Large intestine (tissue), 3 donors: Measurements from ENCODE around the gene MALT1. TPM values are rescaled to one million over a fixed set of nuclear protein-coding genes. Genes with fewer than 3 reads are reported as not detected.
"Not testable (repeated sequence)": the region's sequence is repeated elsewhere in the genome, so short reads cannot be mapped to it uniquely, and the experiment has no call there.

Source experiments
- DNase-seq, 2 donors: peaks; one replicate each; pipeline versions ENCODE4 v3.0.0 to v3.0.0-alpha.2; 2013
- H3K27ac ChIP-seq: one replicate; pipeline ENCODE4 v1.5.1; 2013; ENCODE audit warnings: low read length
- H3K27me3 ChIP-seq: 2 replicates; pipeline ENCODE4 v1.6.1; 2013; ENCODE audit warnings: low read length; ENCODE audit not compliant: control insufficient read depth, insufficient read depth
- H3K36me3 ChIP-seq: 2 replicates; pipeline ENCODE4 v1.6.1; 2013; ENCODE audit warnings: low read length; ENCODE audit not compliant: control insufficient read depth, insufficient read depth
- H3K4me1 ChIP-seq: one replicate; pipeline ENCODE4 v1.6.1; 2013; ENCODE audit warnings: low read length; ENCODE audit not compliant: control insufficient read depth, insufficient read depth
- H3K4me3 ChIP-seq: one replicate; pipeline ENCODE4 v1.5.1; 2013; ENCODE audit warnings: low read length
- H3K9me3 ChIP-seq: one replicate; pipeline ENCODE4 v1.6.1; 2013; ENCODE audit warnings: mild to moderate bottlenecking, low read depth, low read length, moderate library complexity; ENCODE audit not compliant: control insufficient read depth
- WGBS: methylation state at CpG from one replicate; pipeline ENCODE4 v1.1.5; 2013; ENCODE audit warnings: low lambda C conversion rate; ENCODE audit not compliant: insufficient coverage; 5-methylcytosine and 5-hydroxymethylcytosine counted together
- polyA plus RNA-seq: library from polyadenylated mRNA; unstranded; fragments of 120-200 nt; gene quantifications from one replicate; pipeline ENCODE4 v1.2.1, GENCODE V29; 2013

The MALT1 gene
- polyA plus RNA-seq, 1 donor: 25.4 TPM

DNA sequence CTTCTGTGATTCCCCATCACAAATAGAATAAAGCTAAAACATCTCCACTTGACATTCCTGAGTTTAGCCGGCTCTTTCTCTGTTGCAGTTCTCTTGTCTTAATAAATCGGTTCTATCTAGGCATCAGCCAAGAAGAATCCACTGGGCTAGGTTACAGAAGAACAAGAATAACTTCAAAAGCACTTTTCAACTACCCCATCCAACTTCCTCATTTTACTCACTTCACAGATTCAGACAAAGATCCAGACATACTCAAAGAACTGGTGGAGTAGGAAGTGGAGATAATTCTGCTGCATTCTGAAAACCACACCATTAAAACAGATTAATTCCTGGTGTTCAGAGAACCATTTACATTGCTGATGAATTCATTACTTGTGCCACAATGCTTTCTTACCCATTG lies 32.8 kb upstream of the MALT1 start:
- H3K9me3 ChIP-seq: no peaks in the 10 kb centered on the region
- H3K36me3 ChIP-seq: no peaks in the 10 kb centered on the region
- no peaks in the 10 kb centered on the region for H3K27me3 ChIP-seq
- WGBS: 100% methylated on average over 1 of the region's 2 CpGs
- H3K4me1 ChIP-seq: no peaks in the 10 kb centered on the region
- no peak overlapping the region for H3K27ac ChIP-seq
- no peak overlapping the region for H3K4me3 ChIP-seq
- DNase-seq: no peak

DNA sequence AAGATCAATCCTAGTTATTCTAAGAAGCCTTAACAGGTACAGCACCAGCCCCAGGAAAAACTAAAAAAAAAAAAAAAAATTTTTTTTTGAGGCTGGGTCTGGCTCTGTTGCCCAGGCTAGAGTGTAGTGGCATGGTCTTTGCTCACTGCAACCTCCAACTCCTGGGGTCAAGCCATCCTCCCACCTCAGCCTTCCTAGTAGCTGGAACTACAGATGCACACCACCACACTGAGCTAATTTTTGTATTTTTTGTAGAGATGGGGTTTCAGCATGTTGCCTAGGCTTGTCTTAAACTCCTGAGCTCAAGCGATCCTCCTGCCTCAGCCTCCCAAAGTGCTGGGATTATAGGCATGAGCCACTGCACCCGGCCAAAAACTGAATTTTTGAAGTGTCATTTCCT lies 32.0 kb upstream of the MALT1 start:
- Histone ChIP-seq H3K9me3 (no peaks in the 10 kb centered on the region), H3K27ac (no peak overlapping the region)
- no CpG with 5 or more reads among the region's 2 CpGs for WGBS

DNA sequence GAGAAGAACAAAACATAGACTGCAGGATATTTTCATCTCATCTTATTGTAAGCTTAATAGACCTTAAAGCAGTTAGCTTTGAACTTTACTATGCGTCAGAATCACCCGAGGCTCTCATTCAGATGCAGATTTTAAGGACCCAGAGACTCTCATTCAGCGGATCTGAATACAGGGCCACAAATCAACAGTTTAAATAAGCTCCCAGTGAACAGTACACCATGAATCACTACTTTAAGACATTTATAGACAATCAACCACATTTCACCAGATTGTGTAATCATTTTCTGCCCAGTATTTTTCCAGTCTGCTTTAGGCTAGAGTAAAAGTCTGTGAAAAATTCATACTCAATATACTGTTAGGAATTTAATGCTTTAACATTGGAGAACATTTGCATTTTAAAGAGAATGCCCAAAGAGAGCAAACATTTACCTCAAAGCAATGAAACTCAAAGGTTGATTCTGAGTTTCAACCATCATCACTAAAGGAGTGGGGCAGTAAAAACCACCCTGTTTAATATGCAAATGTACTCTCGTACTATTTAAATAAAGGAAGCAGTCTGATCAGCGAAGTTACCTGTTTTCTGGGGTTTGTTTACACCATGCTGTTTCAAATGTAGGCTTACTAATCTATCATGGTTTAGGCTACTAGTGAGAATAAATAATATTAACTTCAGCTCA lies 31.4 kb upstream of the MALT1 start:
- H3K4me1 ChIP-seq: no peaks in the 10 kb centered on the region
- no peak overlapping the region for H3K4me3 ChIP-seq
- 80% methylated on average over 1 of the region's 5 CpGs for WGBS
- H3K27me3 ChIP-seq: no peaks in the 10 kb centered on the region
- H3K9me3 ChIP-seq: no peaks in the 10 kb centered on the region
- DNase-seq: no peak
- H3K36me3 ChIP-seq: no peaks in the 10 kb centered on the region
- H3K27ac ChIP-seq: no peak overlapping the region

More for the DNA sequence above, 32.0 kb upstream of the MALT1 start:
- Histone ChIP-seq H3K4me3 (no peak overlapping the region), H3K27me3 (no peaks in the 10 kb centered on the region), H3K4me1 (no peaks in the 10 kb centered on the region), H3K36me3 (no peaks in the 10 kb centered on the region)
- no peak for DNase-seq

DNA sequence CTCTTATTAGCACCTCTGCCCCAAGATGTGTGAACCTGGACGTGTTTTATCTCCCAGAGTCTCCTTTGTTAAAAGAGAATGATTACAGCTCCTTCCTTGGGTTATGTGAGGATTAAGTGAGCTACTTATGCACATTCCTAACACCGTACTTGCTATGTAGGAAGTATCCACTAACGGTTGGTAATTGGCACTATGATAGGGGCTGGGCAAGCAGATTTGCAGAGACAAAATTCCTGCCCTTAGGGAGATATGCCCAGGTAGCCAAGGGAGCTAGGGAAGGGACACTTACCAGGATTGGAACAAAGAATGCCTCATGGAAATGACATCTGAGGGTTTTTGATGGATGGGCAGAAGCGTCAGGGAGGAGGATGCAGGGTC lies 30.8 kb upstream of the MALT1 start:
- H3K27me3 ChIP-seq: no peaks in the 10 kb centered on the region
- no peaks in the 10 kb centered on the region for H3K9me3 ChIP-seq
- H3K36me3 ChIP-seq: no peaks in the 10 kb centered on the region
- no peak overlapping the region for H3K4me3 ChIP-seq
- no peaks in the 10 kb centered on the region for H3K4me1 ChIP-seq
- WGBS: 100% methylated on average over 1 of the region's 4 CpGs
- DNase-seq: no peak
- H3K27ac ChIP-seq: no peak overlapping the region

DNA sequence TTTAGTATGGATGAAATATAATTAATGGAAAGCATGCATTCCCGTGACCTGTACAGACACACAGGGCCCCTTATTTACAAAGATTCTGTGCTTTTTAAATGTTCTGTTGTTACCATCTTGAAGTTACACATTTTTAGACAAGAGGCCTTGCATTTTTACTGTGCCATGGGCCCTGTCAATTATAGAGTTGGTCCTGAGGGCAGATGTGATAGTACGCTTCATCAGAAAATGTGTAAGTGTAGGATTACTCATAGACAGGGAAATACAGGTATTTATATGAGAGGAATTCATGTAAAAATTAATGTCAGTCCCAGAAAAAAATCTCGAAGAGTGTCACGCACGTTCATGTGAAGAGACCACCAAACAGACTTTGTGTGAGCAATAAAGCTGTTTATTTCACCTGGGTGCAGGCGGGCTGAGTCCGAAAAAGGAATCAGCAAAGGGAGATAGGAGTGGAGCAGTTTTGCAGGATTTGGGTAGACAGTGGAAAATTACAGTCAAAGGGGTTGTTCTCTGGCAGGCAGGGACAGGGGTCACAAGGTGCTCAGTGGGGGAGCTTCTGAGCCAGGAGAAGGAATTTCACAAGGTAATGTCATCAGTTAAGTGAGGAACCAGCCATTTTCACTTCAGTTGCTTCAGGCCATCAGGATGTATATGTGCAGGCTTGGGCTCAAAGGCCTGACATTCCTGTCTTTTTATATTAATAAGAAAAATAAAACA lies 30.2 kb upstream of the MALT1 start:
- Histone ChIP-seq H3K4me3 (no peak overlapping the region), H3K4me1 (no peaks in the 10 kb centered on the region), H3K27me3 (no peaks in the 10 kb centered on the region), H3K27ac (no peak overlapping the region), H3K9me3 (no peaks in the 10 kb centered on the region), H3K36me3 (no peaks in the 10 kb centered on the region)
- 94% methylated on average over 2 of the region's 7 CpGs for WGBS
- DNase-seq: no peak

DNA sequence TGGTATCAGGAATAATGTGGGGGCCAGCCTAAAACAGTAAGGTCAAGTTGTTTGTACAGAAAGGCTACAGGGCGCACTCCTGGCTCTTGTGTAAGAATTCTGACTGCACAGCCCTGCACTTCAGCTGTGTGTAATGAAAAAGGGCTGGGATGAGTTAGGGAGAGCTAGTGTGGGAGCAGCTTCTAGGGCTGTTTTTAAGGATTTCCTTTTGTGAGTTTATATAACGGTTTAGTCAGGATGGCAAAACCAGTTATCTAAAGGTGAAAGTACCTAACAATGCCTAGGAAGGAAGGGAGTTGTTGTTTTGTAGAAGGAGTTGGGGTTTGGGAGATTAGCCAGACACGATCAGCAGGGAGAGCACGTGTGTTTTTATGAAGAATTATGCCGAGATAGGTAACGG lies 27.7 kb upstream of the MALT1 start:
- H3K36me3 ChIP-seq, H3K4me1 ChIP-seq, H3K4me3 ChIP-seq, DNase-seq, H3K27ac ChIP-seq, H3K9me3 ChIP-seq, H3K27me3 ChIP-seq: not testable (repeated sequence)
- WGBS: 86% methylated on average over 5 of the region's 6 CpGs

DNA sequence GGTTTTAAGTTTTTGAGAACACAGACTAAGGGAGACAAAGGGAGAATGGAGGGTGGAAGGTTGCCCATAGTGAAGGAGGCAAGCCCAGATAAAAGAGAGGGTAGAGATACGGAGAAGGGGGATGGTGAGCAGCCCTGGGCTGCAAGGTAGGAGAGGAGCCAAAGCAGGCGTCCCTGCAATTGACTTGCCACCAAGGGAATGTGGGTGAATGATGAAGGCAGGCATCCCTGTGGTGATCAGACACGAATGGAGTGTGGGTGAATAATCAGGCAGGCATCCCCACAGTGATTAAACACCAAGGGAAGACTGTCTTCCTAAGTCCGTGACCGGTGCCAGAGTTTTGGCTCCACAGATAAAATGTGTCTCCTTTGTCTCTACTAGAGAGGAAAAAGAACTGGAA lies 25.9 kb upstream of the MALT1 start:
- DNase-seq: no peak
- 80% methylated on average over 1 of the region's 5 CpGs for WGBS
- no peaks in the 10 kb centered on the region for H3K4me1 ChIP-seq
- no peaks in the 10 kb centered on the region for H3K9me3 ChIP-seq
- no peaks in the 10 kb centered on the region for H3K36me3 ChIP-seq
- no peaks in the 10 kb centered on the region for H3K27me3 ChIP-seq
- no peak overlapping the region for H3K4me3 ChIP-seq
- no peak overlapping the region for H3K27ac ChIP-seq

DNA sequence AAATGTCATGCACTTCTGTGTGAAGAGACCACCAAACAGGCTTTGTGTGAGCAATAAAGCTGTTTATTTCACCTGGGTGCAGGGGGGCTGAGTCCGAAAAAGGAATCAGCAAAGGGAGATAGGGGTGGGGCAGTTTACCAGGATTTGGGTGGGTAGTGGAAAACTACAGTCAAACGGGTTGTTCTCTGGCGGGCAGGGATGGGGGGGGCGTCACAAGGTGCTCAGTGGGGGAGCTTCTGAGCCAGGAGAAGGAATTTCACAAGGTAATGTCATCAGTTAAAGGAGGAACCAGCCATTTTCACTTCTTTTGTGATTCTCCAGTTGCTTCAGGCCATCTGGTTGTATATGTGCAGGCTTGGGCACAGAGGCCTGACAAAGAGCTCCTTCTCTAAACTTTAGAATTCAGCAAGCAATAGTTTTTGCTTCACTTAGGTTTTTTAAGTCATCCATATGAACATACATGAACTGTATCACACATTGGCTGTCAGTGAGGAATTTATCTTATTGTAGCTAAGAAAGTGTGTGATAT lies 24.9 kb upstream of the MALT1 start:
- DNase-seq: no peak
- 37% methylated on average over 2 of the region's 4 CpGs for WGBS
- Histone ChIP-seq H3K27me3 (no peaks in the 10 kb centered on the region), H3K4me3 (no peak overlapping the region), H3K9me3 (no peaks in the 10 kb centered on the region), H3K4me1 (no peaks in the 10 kb centered on the region), H3K27ac (no peak overlapping the region), H3K36me3 (no peaks in the 10 kb centered on the region)

DNA sequence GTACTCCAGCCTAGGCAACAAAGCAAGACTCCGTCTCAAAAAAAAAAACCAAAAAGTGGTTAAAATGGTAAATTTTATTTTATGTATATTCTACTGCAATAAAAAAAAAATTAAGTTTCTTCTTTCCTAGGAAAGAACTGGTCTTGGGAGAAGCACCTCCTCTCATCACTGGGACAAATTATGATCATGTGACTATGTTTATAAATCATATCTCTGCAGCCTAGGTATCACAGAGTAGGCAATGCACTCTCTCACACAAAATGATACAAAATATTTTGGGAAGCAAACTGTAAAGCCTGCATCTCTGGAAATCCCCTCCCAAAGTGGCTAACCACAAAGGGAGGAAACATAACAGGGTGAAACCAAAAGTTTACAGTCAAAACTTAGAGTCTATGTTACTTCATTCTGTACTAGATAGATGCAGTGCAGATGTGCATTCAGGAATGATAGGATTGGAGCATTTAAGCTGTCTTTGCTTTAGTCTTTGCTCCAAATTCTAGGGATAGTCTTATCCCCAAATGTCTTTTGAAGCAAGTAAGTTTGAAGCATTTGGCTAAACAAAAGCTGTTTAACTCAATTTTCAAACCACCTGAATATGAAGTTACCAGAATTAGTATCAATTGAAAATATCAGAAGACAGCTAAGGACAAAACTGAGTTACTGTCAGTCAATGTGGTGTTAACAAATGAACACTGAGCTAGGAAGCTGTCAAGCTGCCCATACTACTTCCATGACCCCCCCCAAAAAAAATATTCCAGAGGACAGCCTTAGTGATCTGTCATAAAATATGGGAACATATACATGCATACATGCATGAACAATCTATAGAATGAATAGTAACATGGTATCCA lies 21.1 kb upstream of the MALT1 start:
- H3K27me3 ChIP-seq: no peaks in the 10 kb centered on the region
- DNase-seq: no peak
- no peaks in the 10 kb centered on the region for H3K36me3 ChIP-seq
- H3K9me3 ChIP-seq: no peaks in the 10 kb centered on the region
- no peak overlapping the region for H3K4me3 ChIP-seq
- WGBS: 86% methylated on average over 1 of the region's 1 CpG
- no peaks in the 10 kb centered on the region for H3K4me1 ChIP-seq
- H3K27ac ChIP-seq: no peak overlapping the region

DNA sequence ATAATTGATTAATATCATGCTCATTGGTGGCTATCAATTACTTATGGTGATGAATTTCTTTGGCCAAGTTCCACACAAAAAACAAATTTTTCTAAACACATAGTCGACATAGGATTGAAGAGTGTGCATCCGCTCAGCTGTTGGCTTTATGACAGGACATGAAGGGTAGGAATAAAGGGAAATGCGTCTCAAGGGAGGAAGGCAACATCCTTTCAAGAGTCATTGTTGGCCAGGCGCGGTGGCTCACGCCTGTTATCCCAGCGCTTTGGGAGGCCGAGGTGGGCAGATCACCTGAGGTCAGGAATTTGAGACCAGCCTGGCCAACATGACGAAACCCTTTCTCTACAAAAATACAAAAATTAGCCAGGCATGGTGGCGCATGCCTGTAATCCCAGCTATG lies 20.4 kb upstream of the MALT1 start:
- DNase-seq, H3K9me3 ChIP-seq, H3K4me1 ChIP-seq, H3K27me3 ChIP-seq, H3K36me3 ChIP-seq, H3K4me3 ChIP-seq, H3K27ac ChIP-seq: not testable (repeated sequence)
- WGBS: 88% methylated on average over 3 of the region's 10 CpGs
